RWPE2 (cell line): ENCODE results near the gene CDC42EP1.

ENCODE experiments used
- ATAC-seq: fragments of 200-7000 bp; cut with Tn5 transposase; 3 replicates; pipeline ENCODE4 v1.9.1; 2021; ENCODE audit warnings: low read depth
- DNase-seq: peaks from one replicate; pipeline ENCODE4 v3.0.0-alpha.2; 2020; ENCODE audit warnings: low spot score
- H3K27ac ChIP-seq: fragments of 450-650 bp; 2 replicates; pipeline ENCODE4 v1.5.1; 2017; ENCODE audit warnings: mild to moderate bottlenecking; ENCODE audit not compliant: poor library complexity, severe bottlenecking
- H3K27me3 ChIP-seq: fragments of 250-450 bp; sonication (Bioruptor Pico); 2 replicates; pipeline ENCODE4 v1.5.1; 2021; ENCODE audit warnings: mild to moderate bottlenecking, moderate library complexity; ENCODE audit not compliant: insufficient read depth, poor library complexity, severe bottlenecking
- H3K36me3 ChIP-seq: fragments of 250-450 bp; sonication (Bioruptor Pico); 2 replicates; pipeline ENCODE4 v1.5.1; 2020; ENCODE audit warnings: low read depth, mild to moderate bottlenecking, moderate library complexity
- H3K4me1 ChIP-seq: fragments of 250-450 bp; sonication (Bioruptor Pico); 2 replicates; pipeline ENCODE4 v1.5.1; 2021; ENCODE audit warnings: mild to moderate bottlenecking, moderate library complexity; ENCODE audit not compliant: insufficient read depth, poor library complexity, severe bottlenecking
- H3K4me3 ChIP-seq: fragments of 250-450 bp; sonication (Bioruptor Pico); 2 replicates; pipeline ENCODE4 v1.5.1; 2021; ENCODE audit warnings: mild to moderate bottlenecking, moderate library complexity; ENCODE audit not compliant: severe bottlenecking
- H3K9me3 ChIP-seq: fragments of 250-450 bp; sonication (Bioruptor Pico); 2 replicates; pipeline ENCODE4 v1.5.1; 2021; ENCODE audit warnings: mild to moderate bottlenecking, moderate library complexity; ENCODE audit not compliant: severe bottlenecking
- CTCF ChIP-seq: fragments of 450-650 bp; IDR thresholded peaks from one replicate; pipeline ENCODE4 v1.5.1; 2017; ENCODE audit warnings: mild to moderate bottlenecking, moderate library complexity; ENCODE audit not compliant: poor library complexity, severe bottlenecking

CDC42EP1 gene

GRCh38 chr22:37568012-37568411 lies 7.7 kb downstream of the CDC42EP1 start:
- ATAC-seq, result no peak
- Histone ChIP-seq H3K4me3 (no peak overlapping the region), H3K36me3 (peaks cover 33% of the 10 kb centered on the region), H3K4me1 (peaks cover 32% of the 10 kb centered on the region), H3K27me3 (no peaks in the 10 kb centered on the region), H3K27ac (peak overlapping the region; percentile 42), H3K9me3 (no peaks in the 10 kb centered on the region)
- no peak for TF ChIP-seq CTCF
- no peak for DNase-seq

GRCh38 chr22:37568448-37569008 lies 8.2 kb downstream of the CDC42EP1 start:
- peaks cover 27% of the 10 kb centered on the region for H3K4me1 ChIP-seq
- no peak overlapping the region for H3K4me3 ChIP-seq
- H3K9me3 ChIP-seq, result no peaks in the 10 kb centered on the region
- H3K36me3 ChIP-seq, result peaks cover 33% of the 10 kb centered on the region
- H3K27ac ChIP-seq, result peak overlapping the region; percentile 21
- TF ChIP-seq CTCF, result no peak
- ATAC-seq (no peak), DNase-seq (no peak)
- no peaks in the 10 kb centered on the region for H3K27me3 ChIP-seq

GRCh38 chr22:37569009-37569920 lies 9.0 kb downstream of the CDC42EP1 start:
- Histone ChIP-seq H3K4me3 (no peak overlapping the region), H3K4me1 (peaks cover 20% of the 10 kb centered on the region), H3K36me3 (peaks cover 27% of the 10 kb centered on the region), H3K27ac (peak overlapping the region; percentile 21), H3K9me3 (no peaks in the 10 kb centered on the region), H3K27me3 (no peaks in the 10 kb centered on the region)
- DNase-seq (no peak), ATAC-seq (peak; percentile 10)
- no peak for TF ChIP-seq CTCF

- peaks cover 17% of the 10 kb centered on the region for H3K4me1 ChIP-seq
Measured at GRCh38 chr22:37569921-37570660, 9.8 kb downstream of the CDC42EP1 start.

More at GRCh38 chr22:37569921-37570660, 9.8 kb downstream of the CDC42EP1 start:
- H3K27ac ChIP-seq, result peak overlapping the region; percentile 21
- H3K9me3 ChIP-seq, result no peaks in the 10 kb centered on the region
- no peak for ATAC-seq
- no peak for DNase-seq
- no peak overlapping the region for H3K4me3 ChIP-seq
- peaks cover 22% of the 10 kb centered on the region for H3K36me3 ChIP-seq
- no peak for TF ChIP-seq CTCF
- no peaks in the 10 kb centered on the region for H3K27me3 ChIP-seq
